GM10266 (cell line): Measurements from ENCODE around the gene ABR.

Source experiments
- DNase-seq: peaks from one replicate; pipeline ENCODE4 v3.0.0; 2012; ENCODE audit errors: extremely low spot score
- TF ChIP-seq, protein P1 (sequence below): IDR thresholded peaks from 2 replicates; pipeline ENCODE4 v1.5.1; 2012; ENCODE audit warnings: mild to moderate bottlenecking, low read depth; ENCODE audit not compliant: control insufficient read depth, insufficient read depth; ENCODE audit errors: missing control alignments

Gene ABR

DNA sequence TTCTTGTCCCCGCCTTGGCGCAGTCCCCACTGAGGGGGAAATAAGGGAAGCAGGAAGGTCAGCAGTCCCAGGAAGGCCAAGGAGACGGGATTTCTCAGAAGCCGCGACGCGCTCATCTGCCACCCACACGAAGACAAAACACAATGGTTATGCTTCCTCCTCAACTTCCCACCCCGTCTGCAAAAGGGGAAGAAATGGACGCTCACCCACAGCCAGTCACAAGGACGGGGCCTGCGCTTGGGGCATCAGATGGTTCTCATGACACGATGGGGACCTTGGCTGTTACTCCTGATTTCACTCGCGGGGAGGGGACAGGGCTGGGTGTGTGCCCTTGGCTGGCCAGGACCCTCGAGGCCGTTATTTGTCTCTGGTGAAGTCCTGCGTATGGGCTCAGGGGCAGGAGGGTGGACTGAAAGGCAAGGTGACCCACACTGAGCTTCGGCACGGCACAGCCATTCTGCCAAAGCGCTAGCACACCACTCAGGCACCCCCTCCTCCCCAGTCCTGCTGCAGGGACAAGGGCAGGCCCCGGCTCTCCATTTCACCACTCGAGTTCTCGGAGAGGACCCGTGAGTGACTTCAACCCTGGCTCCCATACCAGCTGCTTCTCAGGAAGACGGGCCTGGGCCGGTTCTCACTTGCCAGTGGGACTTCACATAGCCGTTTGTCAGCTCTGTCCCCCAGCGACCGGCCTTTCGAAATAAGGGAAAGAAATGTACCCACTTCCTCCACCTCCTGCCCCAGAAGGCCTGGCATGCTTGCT, 84.5 kb downstream of the ABR start:
- TF ChIP-seq, protein P1, sequence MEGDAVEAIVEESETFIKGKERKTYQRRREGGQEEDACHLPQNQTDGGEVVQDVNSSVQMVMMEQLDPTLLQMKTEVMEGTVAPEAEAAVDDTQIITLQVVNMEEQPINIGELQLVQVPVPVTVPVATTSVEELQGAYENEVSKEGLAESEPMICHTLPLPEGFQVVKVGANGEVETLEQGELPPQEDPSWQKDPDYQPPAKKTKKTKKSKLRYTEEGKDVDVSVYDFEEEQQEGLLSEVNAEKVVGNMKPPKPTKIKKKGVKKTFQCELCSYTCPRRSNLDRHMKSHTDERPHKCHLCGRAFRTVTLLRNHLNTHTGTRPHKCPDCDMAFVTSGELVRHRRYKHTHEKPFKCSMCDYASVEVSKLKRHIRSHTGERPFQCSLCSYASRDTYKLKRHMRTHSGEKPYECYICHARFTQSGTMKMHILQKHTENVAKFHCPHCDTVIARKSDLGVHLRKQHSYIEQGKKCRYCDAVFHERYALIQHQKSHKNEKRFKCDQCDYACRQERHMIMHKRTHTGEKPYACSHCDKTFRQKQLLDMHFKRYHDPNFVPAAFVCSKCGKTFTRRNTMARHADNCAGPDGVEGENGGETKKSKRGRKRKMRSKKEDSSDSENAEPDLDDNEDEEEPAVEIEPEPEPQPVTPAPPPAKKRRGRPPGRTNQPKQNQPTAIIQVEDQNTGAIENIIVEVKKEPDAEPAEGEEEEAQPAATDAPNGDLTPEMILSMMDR: no peak
- DNase-seq: no peak

DNA sequence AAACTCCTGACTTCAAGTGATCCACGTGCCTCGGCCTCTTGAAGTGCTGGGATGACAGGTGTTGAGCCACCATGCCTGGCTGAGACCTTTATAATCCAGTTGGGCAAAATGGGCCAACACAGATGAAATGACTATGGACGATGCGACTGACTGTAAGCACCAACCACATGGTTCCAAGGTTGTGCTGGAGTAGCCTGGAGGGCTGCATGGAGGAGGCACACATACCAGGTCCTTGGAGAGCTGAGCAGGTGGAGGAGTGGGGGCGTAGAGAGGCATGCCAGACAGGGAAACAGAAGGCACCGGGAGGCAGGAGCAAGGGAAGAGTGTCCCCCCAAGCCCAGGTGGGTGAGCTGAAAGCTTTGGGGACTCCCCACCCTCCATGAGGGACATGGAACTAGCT, 85.2 kb downstream of the ABR start:
- no peak for DNase-seq
- TF ChIP-seq, protein P1: no peak

DNA sequence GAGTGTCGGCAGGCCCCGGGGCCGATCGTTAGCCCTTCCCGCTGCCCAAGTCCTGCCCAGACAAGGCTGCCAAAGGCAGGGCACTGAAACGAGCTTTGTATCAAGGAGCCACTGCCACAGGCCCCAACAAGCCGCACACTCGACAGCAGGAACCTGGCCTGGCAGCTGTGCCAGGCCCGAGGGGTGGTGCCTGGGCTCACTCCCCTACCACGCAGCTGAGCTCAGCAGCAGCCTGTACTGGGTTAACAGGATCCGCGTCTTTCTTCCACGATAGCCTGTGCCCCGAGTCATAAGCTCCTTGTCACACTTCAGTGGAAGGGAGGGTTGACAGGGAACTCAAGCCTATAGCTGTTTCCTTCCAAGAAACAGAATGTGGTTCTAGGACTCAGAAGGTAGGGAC, 87.9 kb downstream of the ABR start:
- DNase-seq: no peak

DNA sequence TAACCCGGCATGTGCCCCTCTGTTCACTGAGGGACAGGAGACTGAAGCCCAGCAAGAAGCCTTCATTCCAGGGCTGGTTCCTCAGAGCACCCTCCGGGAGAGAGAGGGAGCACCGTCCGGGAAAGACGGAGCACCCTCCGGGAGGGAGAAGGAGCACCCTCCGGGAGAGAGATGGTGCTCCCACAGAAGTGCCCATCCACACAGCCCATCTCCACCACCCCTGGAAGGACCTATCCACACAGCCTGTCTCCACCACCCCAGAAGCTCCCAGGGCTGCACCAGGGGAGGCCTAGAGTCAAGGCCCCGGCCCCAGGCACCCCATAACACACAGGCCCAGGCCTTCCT, 88.6 kb downstream of the ABR start:
- no peak for DNase-seq

More for the DNA sequence above, 87.9 kb downstream of the ABR start:
- TF ChIP-seq, protein P1: no peak

DNA sequence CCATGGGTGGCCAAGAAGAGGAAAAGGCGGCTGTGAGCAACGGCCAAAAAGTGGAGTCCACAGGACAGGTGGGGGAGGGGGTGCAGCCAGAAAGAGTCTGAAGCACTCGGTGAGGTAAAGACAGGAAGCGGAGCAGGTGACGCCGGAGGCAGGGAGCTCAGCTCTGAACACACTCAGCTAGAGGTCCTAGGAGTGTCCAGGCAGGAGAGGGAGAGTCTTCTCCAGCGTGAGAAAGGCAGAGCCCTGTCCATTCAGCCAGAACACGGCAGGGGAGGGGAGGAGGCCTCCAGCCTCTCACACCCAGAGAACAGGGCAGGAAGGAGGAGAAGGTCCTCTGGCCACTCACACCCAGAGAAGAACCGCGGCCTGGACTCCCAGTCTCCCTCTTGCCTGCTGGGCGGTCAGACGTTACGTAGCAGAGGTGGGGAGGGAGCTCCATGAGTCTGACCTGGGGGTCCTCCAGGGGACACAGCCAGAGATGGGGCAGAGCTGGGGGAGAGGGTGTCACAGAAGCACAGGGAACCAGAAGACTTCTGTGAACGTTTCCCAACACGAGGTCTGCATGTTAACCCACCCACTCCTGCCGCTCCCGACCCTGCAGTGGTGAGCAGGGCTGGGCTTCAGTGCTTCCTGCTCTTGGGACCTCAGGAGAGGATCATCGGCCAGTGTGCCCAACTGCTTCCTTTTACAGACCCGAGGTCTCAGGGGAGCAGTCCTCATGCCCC, 89.2 kb downstream of the ABR start:
- TF ChIP-seq, protein P1: no peak
- no peak for DNase-seq

More for the DNA sequence above, 88.6 kb downstream of the ABR start:
- TF ChIP-seq, protein P1: no peak

DNA sequence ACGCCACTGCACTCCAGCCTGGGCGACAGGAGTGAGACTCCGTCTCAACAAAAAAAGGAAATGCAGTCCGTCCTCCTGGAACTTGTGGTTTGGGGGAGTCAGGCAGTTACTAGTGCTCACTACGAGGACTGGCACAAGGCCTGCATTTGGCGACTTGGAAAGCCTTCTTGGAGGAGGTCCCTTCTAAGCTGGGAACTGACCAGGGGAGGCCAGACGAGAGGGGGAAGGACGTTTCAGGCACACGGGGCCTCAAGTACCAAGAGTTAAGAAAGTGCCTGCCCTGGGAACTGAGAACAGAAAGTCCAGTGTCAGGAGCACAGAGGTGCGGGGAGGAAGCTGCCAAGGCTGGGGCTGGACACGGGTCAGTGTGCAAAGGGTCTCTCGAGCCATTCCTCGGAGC, 89.9 kb downstream of the ABR start:
- no peak for DNase-seq
- TF ChIP-seq, protein P1: no peak
